Hepatocyte (in vitro differentiated cells): Measurements from ENCODE around the gene CCDC18. TPM values are rescaled to one million over a fixed set of nuclear protein-coding genes. Genes with fewer than 3 reads are reported as not detected.

Source experiments
- DNase-seq: peaks from one replicate; pipeline ENCODE4 v3.0.0-alpha.2; 2016; ENCODE audit warnings: low spot score
- H2AFZ ChIP-seq: fragments of 200-600 bp; sonication (generic); 2 replicates; pipeline ENCODE4 v1.6.0; 2016; ENCODE audit warnings: antibody characterized with exemption, mild to moderate bottlenecking
- H3K27ac ChIP-seq: fragments of 200-600 bp; sonication (generic); 2 replicates; pipeline ENCODE4 v1.5.1; 2016; ENCODE audit warnings: mild to moderate bottlenecking
- H3K27me3 ChIP-seq: fragments of 200-600 bp; sonication (generic); 2 replicates; pipeline ENCODE4 v1.6.1; 2016
- H3K36me3 ChIP-seq: fragments of 200-600 bp; sonication (generic); replicated peaks from 2 replicates; pipeline ENCODE4 v1.5.1; 2016; ENCODE audit warnings: low read depth; ENCODE audit not compliant: insufficient read depth
- H3K4me1 ChIP-seq: fragments of 200-600 bp; sonication (generic); 2 replicates; pipeline ENCODE4 v1.5.1; 2016; ENCODE audit warnings: mild to moderate bottlenecking, moderate library complexity; ENCODE audit not compliant: insufficient read depth
- H3K4me2 ChIP-seq: fragments of 200-600 bp; sonication (generic); 2 replicates; pipeline ENCODE4 v1.6.0; 2016
- H3K4me3 ChIP-seq: fragments of 200-600 bp; sonication (generic); 2 replicates; pipeline ENCODE4 v1.5.1; 2016; ENCODE audit warnings: mild to moderate bottlenecking
- H3K79me2 ChIP-seq: fragments of 200-600 bp; sonication (generic); 2 replicates; pipeline ENCODE4 v1.6.0; 2017; ENCODE audit warnings: mild to moderate bottlenecking
- H3K9me2 ChIP-seq: fragments of 200-600 bp; sonication (generic); replicated peaks from 2 replicates; pipeline ENCODE4 v1.6.0; 2017; ENCODE audit warnings: mild to moderate bottlenecking; ENCODE audit not compliant: insufficient read depth
- H3K9me3 ChIP-seq: fragments of 200-600 bp; sonication (generic); 2 replicates; pipeline ENCODE4 v1.5.1; 2016; ENCODE audit warnings: low read depth, mild to moderate bottlenecking
- H4K20me1 ChIP-seq: fragments of 200-600 bp; sonication (generic); 2 replicates; pipeline ENCODE4 v1.6.0; 2016; ENCODE audit warnings: mild to moderate bottlenecking; ENCODE audit not compliant: insufficient read depth, poor library complexity, severe bottlenecking
- EZH2 ChIP-seq: fragments of 200-600 bp; sonication (generic); IDR thresholded peaks from 2 replicates; pipeline ENCODE4 v1.6.1; 2016; ENCODE audit warnings: antibody characterized with exemption, mild to moderate bottlenecking, borderline replicate concordance
- EZH2phosphoT487 ChIP-seq: fragments of 200-600 bp; sonication (generic); IDR thresholded peaks from one replicate; pipeline ENCODE4 v1.6.1; 2018; ENCODE audit warnings: antibody characterized with exemption, mild to moderate bottlenecking, low read depth, moderate library complexity; ENCODE audit not compliant: unreplicated experiment, severe bottlenecking
- WGBS: methylation state at CpG from one replicate; pipeline ENCODE4 v1.1.6; 2016; ENCODE audit warnings: low lambda C conversion rate; ENCODE audit errors: missing lambda C conversion rate; 5-methylcytosine and 5-hydroxymethylcytosine counted together
- polyA plus RNA-seq: library from polyadenylated mRNA; unstranded; fragments of >200 nt; fragmentation: Nextera tagmentation; extraction: Ambion mirVana; gene quantifications from 2 replicates; pipeline ENCODE4 v1.2.1, GENCODE V29; 2016
- total RNA-seq: library from RNA; depleted of rRNA; stranded (reverse); fragments of >200 nt; gene quantifications from 2 replicates; pipeline ENCODE4 v1.2.3, GENCODE V29; 2014
- TF ChIP-seq, protein P1 (sequence below): fragments of 200-600 bp; sonication (generic); IDR thresholded peaks from 2 replicates; pipeline ENCODE4 v1.5.1; 2016; ENCODE audit warnings: antibody characterized with exemption, mild to moderate bottlenecking; ENCODE audit not compliant: poor library complexity

Gene CCDC18
- total and polyA plus RNA-seq, 2 experiments from 2014 or later = 4.9 to 6.8 TPM

DNA sequence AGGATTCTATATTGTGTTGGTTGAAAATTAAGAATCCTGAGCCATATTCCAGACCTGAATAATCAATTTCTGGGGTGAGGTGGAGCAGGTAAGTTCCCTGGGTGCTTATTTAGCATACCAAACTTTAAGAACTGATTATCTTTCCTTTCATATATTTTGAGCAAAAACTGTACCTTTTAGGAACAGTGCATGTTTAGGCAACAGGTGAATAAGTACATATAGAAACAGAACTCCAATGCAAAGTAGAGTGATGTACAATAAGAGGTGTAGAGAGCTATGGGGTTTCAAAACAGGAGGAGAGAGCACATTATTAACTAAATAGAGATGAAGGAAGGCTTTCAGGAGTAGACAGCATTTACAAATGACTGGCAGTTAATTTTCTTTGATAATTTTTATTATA is 29.1 kb upstream of the CCDC18 start:
- H3K4me1 ChIP-seq = no peaks in the 10 kb centered on the region
- TF ChIP-seq EZH2phosphoT487 = no peak
- TF ChIP-seq, protein P1, sequence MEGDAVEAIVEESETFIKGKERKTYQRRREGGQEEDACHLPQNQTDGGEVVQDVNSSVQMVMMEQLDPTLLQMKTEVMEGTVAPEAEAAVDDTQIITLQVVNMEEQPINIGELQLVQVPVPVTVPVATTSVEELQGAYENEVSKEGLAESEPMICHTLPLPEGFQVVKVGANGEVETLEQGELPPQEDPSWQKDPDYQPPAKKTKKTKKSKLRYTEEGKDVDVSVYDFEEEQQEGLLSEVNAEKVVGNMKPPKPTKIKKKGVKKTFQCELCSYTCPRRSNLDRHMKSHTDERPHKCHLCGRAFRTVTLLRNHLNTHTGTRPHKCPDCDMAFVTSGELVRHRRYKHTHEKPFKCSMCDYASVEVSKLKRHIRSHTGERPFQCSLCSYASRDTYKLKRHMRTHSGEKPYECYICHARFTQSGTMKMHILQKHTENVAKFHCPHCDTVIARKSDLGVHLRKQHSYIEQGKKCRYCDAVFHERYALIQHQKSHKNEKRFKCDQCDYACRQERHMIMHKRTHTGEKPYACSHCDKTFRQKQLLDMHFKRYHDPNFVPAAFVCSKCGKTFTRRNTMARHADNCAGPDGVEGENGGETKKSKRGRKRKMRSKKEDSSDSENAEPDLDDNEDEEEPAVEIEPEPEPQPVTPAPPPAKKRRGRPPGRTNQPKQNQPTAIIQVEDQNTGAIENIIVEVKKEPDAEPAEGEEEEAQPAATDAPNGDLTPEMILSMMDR = no peak
- no peak for TF ChIP-seq EZH2
- no peak for DNase-seq
- no peaks in the 10 kb centered on the region for H3K27me3 ChIP-seq
- H2AFZ ChIP-seq = no peak overlapping the region
- H3K79me2 ChIP-seq = no peaks in the 10 kb centered on the region
- no peaks in the 10 kb centered on the region for H3K36me3 ChIP-seq
- no peak overlapping the region for H3K4me3 ChIP-seq
- no peaks in the 10 kb centered on the region for H3K9me2 ChIP-seq
- H4K20me1 ChIP-seq = no peaks in the 10 kb centered on the region
- H3K9me3 ChIP-seq = no peaks in the 10 kb centered on the region
- no peak overlapping the region for H3K27ac ChIP-seq
- H3K4me2 ChIP-seq = no peak overlapping the region

DNA sequence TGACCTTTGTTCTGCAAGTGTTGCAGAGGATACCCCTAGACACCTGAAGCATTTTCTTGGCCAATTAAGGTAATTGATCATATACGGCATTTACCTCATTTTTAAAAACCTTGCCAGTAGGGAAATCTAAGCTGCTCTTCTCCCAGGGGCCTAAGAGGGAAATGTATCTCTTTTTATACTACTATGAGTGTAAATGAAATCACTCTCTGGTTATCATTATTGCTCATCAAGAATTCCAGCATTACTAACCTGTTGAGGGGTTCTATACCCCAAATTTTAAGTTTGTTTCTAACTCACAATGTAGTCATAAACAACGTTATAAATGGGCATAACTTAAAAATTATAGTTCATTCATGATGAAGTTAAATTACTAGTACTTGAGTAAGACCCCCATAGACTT is 27.7 kb upstream of the CCDC18 start:
- H3K4me3 ChIP-seq = no peak overlapping the region
- H3K4me1 ChIP-seq = no peaks in the 10 kb centered on the region
- no peaks in the 10 kb centered on the region for H3K27me3 ChIP-seq
- WGBS = 95% methylated on average over 2 of the region's 2 CpGs
- no peaks in the 10 kb centered on the region for H3K9me2 ChIP-seq
- H3K4me2 ChIP-seq = no peak overlapping the region
- no peaks in the 10 kb centered on the region for H3K79me2 ChIP-seq
- DNase-seq = no peak
- H3K27ac ChIP-seq = no peak overlapping the region
- no peak for TF ChIP-seq EZH2phosphoT487
- TF ChIP-seq, protein P1 = no peak
- no peak for TF ChIP-seq EZH2
- H2AFZ ChIP-seq = no peak overlapping the region
- no peaks in the 10 kb centered on the region for H4K20me1 ChIP-seq
- H3K9me3 ChIP-seq = no peaks in the 10 kb centered on the region
- no peaks in the 10 kb centered on the region for H3K36me3 ChIP-seq

DNA sequence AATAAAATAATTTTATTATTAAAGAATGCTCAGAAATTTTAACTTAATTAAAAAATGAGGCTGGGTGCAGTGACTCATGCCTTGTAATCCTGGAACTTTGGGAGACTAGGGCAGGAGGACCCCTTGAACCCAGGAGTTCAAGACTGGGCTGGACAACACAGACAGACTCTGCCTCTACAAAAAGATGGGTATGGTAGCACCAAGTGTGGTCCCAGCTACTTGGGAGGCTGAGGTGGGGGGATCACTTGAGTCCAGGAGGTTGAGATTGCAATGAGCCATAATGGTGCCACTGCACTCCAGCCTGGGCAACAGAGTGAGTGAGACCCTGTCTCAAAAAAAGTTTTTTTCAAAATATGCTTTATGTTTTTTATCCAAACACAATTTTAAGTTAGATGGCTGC is 25.6 kb upstream of the CCDC18 start:
- no peak for TF ChIP-seq EZH2
- no peak for TF ChIP-seq EZH2phosphoT487
- no peak overlapping the region for H3K4me3 ChIP-seq
- H4K20me1 ChIP-seq = no peaks in the 10 kb centered on the region
- H3K4me2 ChIP-seq = no peak overlapping the region
- no peak overlapping the region for H2AFZ ChIP-seq
- peaks cover 8% of the 10 kb centered on the region for H3K79me2 ChIP-seq
- H3K9me2 ChIP-seq = no peaks in the 10 kb centered on the region
- H3K4me1 ChIP-seq = no peaks in the 10 kb centered on the region
- H3K36me3 ChIP-seq = no peaks in the 10 kb centered on the region
- H3K9me3 ChIP-seq = no peaks in the 10 kb centered on the region
- no peak overlapping the region for H3K27ac ChIP-seq
- H3K27me3 ChIP-seq = no peaks in the 10 kb centered on the region
- DNase-seq = no peak

DNA sequence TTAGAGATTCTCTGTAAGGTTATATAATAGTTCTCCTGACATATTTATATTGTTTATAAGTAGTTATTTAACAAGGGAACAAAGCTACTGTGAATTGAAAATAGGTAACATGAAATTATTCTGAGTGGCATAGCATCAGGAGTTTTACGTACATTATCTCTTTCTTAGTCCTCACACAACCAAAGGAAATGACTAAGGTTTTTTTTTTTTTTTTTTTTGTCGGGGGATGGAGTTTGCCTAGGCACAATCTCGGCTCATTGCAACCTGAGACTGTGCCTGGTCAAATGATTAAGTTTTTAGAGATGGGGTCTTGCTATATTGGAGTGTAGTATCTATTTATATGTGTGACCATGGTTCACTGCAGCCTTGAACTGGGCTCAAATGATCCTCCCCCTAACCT is 25.2 kb upstream of the CCDC18 start:
- WGBS = 93% methylated on average over 3 of the region's 3 CpGs
- Histone ChIP-seq H3K79me2 (peaks cover 11% of the 10 kb centered on the region), H3K9me2 (no peaks in the 10 kb centered on the region), H3K27me3 (no peaks in the 10 kb centered on the region), H3K4me1 (no peaks in the 10 kb centered on the region), H3K4me2 (no peak overlapping the region), H2AFZ (no peak overlapping the region), H3K36me3 (no peaks in the 10 kb centered on the region), H3K27ac (no peak overlapping the region), H3K4me3 (no peak overlapping the region), H3K9me3 (no peaks in the 10 kb centered on the region), H4K20me1 (no peaks in the 10 kb centered on the region)
- TF ChIP-seq EZH2 (no peak), EZH2phosphoT487 (no peak)
- TF ChIP-seq, protein P1 = no peak
- no peak for DNase-seq
